NCI-H446 treated with DMSO at 0.1 percent for 48 hours (cell line): Measurements from ENCODE around the gene LDHA.
"Not testable (repeated sequence)": the region's sequence is repeated elsewhere in the genome, so short reads cannot be mapped to it uniquely, and the experiment has no call there.

ENCODE experiments used
- DNase-seq: peaks from one replicate; lab custom pipeline; 2025; lab: John Stamatoyannopoulos, UW

Gene LDHA

GRCh38 chr11:18394928-18395734, 768 bp downstream of the LDHA start:
- no peak for DNase-seq

GRCh38 chr11:18395735-18396504, 1.6 kb downstream of the LDHA start:
- peak; percentile 99 for DNase-seq

GRCh38 chr11:18397921-18398320, 3.6 kb downstream of the LDHA start:
- no peak for DNase-seq

DNA sequence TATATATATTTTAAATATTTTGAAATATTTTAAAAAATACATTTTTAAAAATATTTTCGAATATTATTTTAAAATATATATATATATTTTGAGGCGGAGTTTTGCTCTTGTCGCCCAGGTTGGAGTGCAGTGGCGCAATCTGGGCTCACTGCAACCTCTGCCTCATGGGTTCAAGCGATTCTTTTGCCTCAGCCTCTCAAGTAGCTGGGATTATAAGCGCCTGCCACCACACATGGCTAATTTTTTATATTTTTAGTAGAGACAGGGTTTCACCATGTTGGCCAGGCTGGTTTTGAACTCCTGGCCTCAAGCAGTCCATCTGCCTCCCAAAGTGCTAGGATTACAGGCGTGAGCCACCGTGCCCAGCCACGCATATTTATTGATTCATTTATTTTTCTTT, 6.7 kb downstream of the LDHA start:
- not testable (repeated sequence) for DNase-seq

DNA sequence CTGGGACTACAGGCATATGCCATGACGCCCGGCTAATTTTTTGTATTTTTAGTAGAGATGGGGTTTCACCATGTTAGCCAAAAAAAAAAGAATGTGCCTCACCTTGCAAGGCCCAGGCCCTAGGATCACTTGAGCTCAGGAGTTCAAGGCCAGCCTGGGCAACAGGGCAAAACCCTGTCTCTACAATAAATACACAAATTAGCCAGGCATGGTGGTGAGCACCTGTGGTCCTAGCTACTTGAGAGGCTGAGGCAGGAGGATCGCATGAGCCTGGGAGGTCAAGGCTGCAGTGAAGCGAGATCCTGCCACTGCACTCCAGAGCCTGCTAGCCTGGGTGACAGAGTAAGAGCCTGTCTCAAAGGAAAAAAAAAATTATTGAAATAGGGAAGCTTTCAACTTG, 9.7 kb downstream of the LDHA start:
- DNase-seq, result no peak

- not testable (repeated sequence) for DNase-seq
These were observed 13.0 kb downstream of the LDHA start for GRCh38 chr11:18407400-18407799.

GRCh38 chr11:18408558-18409291, 14.4 kb downstream of the LDHA start:
- DNase-seq, result no peak

GRCh38 chr11:18416459-18416858, 22.1 kb downstream of the LDHA start:
- no peak for DNase-seq

GRCh38 chr11:18419040-18419439, 24.7 kb downstream of the LDHA start:
- DNase-seq, result no peak

- DNase-seq, result no peak
These were observed 25.7 kb downstream of the LDHA start for GRCh38 chr11:18420067-18420466.

DNA sequence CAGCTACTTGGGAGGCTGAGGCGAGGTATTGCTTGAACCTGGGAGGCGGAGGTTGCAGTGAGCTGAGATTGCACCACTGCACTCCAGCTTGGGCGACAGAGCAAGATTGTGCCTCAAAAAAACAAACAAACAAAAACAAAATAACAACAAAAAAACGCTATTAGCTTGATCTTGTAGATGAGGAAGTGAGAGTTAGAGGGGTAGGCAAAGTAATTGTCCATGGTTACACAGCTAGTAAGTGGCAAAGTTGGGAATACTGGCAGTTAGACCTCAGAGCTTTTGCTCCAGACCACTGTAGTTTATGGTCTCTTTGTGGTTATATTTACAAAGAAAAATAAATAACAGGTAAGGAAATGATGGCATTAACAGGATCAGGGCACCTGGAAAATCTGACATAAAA, 32.9 kb downstream of the LDHA start:
- DNase-seq, result no peak

- no peak for DNase-seq
These were observed 35.0 kb downstream of the LDHA start for GRCh38 chr11:18429332-18429731.

DNA sequence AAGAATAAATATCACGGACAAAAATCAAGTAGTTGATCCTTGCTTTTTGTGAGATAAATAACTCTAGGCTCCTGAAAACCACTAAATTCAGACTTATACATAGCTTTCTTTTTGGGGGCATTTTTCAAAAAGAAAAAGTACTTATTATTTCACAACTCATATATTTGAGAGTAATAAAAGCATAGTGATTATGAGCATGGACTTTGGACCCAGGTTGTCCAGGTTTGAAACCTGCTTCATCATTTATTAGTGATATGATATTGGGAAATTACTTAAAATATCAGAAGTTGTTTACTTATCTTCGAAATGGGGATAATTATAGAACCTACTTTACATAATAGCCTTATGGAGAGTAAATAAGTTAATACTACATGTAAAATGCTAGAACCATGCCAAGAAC, 44.3 kb downstream of the LDHA start:
- no peak for DNase-seq

DNA sequence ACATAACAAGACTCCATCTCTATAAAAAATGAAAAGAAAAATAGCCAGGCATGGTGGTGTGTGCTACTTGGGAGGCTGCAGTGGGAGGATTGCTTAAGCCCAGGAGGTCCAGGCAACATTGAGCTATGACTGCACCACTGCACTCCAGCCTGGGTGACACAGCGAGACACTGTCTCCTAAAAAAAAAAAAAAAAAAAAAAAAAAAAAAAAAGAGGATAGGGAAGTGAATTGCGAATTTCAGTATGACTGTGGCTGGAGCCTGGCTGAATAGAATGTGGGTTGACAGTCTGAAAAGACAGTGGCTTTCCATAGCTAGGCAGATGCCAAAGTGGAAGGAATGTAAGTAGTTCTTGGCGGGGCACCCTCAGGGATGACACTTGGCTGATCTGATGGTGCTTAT, 54.9 kb downstream of the LDHA start:
- DNase-seq, result no peak

DNA sequence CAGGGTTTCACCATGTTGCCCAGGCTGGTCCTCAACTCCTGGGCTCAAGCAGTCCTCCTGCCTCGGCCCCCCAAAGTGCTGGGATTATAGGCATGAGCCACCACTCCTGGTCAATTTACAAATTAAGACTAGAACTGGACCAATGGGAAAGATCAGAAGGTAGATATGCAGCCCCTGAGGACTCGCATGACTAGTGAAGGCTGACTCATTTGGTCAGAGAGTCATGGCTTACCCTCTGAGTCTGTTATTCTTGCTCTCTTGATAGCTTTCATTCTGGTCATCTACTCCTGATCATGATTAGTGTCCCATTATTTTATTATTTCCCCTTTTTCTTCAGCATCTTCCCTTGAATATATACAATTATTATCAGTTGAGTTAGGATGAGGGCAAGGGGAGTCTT, 58.6 kb downstream of the LDHA start:
- DNase-seq, result no peak

GRCh38 chr11:18455686-18456372, 61.5 kb downstream of the LDHA start, which contains the start of gene LDHAL6A:
TSS of gene LDHAL6A (plus strand) at chr11:18455856. CDS start at chr11:18456681, 825 bp downstream.
- no peak for DNase-seq

GRCh38 chr11:18457450-18457849, 63.1 kb downstream of the LDHA start:
- DNase-seq, result no peak
